ENCODE measurements around the gene GPR31.

Gene GPR31

GRCh38 chr6:167165858-167166471 lies 8.2 kb upstream of the GPR31 start:
- DNase-seq, result no peak

GRCh38 chr6:167164261-167164660 lies 6.5 kb upstream of the GPR31 start:
- no peak for DNase-seq

DNA sequence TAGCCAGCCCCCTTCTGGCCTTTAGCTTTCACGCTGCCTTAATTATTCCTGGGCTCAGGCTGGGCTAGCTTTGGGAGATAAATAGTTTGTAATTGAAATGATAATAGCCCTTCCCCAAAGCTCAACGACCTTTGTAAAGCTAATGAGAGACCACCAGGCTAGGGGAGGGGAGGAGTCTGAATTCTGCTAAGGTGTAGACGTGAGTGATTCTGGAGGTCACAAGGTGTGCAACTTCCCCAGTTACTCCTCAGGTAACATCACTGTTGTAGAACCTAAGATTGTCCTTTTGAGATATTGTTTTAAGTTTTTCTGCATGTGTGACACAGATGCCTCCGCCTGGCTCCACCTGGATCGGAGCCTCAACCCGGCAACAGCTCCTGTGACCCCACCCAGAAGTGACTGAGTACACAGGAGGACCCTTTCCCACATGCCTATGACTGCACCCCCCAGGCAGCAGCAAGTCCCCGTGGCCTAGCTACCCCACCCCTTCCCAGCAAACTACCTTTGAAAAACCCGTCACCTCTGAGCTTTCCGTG lies 5.8 kb upstream of the GPR31 start:
- no peak for DNase-seq

DNA sequence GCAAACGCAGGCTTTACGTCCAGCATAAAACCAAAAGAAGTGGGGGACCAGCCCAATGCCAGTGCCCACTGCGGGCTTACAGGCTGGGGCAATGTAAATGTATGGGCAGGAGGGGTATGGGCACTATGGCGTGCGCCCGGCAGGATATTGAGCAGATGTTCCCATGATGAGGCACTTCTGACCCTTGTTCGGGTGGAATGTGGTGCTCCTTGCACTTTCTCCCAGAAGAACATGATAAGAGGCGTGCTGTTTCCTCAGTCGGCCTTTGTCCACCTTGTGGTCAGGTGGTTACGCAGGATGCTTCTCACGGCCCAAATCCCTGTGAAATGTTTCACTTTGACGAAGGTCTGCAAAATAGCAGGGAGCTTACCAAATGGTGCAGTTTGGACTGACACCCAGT lies 4.8 kb upstream of the GPR31 start:
- no peak for DNase-seq

GRCh38 chr6:167161851-167162467 lies 4.2 kb upstream of the GPR31 start:
- DNase-seq, result no peak

- no peak for DNase-seq
Observed at GRCh38 chr6:167157414-167157813, 366 bp downstream of the GPR31 start.

DNA sequence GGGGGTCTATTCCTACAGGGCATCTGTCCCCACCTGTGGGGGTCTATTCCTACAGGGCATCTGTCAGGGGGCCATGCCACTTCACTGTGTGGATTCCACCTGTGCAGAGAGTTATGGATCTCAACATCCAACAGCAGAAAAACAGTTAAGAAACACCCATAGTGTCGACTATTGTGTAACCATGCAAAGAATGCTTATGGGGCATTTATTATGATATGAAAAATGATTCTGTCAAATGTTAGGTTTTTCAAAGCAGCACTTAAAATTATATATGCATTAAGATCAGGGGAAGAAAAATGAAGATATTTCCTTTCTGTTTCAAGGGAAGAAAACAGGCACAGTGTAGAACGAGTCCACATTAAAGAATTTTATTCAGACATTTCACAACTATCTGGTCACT lies 2.9 kb downstream of the GPR31 start:
- no peak for DNase-seq

DNA sequence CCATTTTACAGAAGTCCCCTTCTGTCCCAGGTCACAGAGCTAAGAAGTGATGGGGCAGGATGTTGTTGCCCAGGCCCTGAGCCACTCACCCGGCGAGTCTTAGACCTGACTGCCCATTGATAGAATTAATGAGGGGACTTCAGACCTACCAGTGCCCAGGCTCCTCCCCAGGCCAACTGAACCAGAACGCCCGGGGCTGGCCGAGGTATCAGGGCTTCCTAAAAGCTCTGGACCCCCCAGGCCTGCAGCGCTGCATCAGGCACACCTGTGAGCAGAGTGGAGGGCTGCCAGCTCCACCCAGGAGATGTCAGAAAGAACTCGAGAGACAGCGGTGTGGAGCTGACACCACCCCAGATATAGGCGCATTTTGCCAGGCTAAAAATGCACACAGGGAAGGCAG lies 3.5 kb downstream of the GPR31 start:
- DNase-seq, result no peak

DNA sequence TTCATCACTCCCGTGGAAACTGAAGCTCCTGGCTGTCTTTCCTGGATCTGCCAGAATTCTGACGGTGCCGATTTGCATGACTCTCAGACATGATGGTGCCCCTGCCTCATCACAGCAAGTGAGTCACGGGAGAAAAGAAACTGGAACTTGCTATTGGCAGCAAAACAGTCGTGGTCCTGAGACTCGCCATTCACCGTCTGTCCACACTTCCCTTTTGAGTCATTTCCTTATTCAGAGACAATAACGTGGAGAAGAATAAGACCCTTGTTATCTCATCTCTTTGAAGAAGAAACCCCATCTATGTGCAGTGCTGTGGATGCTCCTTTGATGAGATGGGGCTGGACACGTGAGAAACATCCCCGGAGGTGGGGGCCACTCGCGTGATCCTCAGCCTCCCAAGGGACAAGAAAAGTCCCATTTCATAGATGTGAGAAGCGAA lies 4.2 kb downstream of the GPR31 start:
- DNase-seq, result no peak

DNA sequence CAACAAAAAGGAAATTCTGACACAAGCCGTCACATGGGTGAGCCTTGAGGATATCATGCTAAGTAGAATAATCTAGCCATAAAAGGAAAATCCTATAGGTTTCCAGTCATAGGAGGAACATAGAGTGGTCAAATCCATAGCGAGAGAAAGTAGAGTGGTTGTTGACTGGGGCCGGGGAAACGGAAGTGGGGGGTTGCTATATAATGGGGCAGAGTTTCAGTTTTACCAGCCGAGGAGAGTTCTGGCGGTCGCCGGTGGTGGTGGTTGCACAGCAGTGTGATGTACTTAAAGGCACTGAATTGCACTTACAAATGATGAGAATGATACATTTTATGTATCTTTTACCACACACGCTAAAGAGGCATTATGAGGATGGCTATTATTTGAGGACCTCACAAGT lies 4.9 kb downstream of the GPR31 start:
- DNase-seq, result no peak

DNA sequence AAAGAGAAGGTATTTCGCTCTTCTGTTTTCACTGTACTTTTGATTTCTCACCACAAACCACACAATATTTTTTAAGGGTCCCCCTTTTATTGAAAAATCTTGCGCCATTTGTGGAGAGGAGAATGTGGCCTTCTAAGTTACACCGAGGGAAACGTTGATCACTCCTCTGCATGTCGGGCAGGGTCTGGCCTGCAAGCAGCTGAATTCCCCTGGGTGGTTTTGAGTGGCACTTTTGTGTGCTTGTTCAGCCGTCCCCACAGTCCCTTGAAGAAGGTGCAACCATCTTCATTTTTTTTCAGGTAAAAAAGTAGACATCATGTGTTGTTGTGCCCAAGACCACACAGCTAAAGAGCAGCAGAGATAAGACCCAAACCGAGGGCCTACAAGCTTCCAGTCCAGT lies 6.1 kb downstream of the GPR31 start:
- no peak for DNase-seq

- no peak for DNase-seq
Observed at GRCh38 chr6:167150941-167151549, 6.7 kb downstream of the GPR31 start.

GRCh38 chr6:167148997-167149396 lies 8.8 kb downstream of the GPR31 start:
- DNase-seq, result no peak

- DNase-seq, result no peak
Observed at GRCh38 chr6:167148021-167148420, 9.8 kb downstream of the GPR31 start.

DNA sequence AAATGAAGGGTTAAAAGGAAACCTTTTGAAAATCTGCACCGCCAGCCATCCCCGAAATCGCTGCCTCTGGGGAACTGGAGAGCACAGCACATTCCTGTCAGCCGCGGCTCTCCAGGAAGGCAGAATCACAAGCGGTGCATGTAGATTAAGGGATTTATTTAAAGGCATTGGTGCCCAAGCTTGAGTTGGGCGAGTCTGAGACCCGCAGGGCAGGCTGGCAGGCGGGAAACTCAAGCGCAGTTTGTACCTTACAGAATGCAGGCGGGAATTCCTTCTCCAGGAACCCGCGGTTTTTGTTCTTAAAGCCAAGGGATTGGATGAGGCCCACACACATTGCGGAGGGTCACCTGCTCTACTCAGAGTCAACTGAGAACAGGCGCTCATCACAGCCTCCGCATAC lies 10.8 kb downstream of the GPR31 start:
- no peak for DNase-seq

- no peak for DNase-seq
Observed at GRCh38 chr6:167146135-167146534, 11.6 kb downstream of the GPR31 start.

DNA sequence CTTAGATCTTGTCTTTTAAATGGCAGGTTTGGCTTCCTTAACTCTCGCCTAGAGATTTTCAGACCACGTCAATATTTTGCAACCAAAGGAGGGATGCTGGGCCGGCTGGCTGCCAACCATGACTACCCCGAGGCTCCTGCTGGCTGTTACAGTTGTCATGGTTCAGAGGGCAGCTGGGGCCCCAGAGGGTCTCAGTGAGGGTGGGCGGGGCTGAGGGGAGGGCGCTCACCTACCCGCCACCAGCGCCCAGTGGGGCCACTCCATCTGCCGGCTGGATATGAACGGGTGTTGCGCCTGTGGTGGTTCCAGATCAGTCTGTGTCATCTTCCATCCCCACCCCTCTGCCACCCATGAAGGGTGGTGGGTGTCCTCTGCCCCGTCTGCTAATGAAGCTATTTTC lies 12.3 kb downstream of the GPR31 start:
- no peak for DNase-seq

- DNase-seq, result no peak
Observed at GRCh38 chr6:167143041-167143440, 14.7 kb downstream of the GPR31 start.

- no peak for DNase-seq
Observed at GRCh38 chr6:167142433-167142761, 15.4 kb downstream of the GPR31 start.

- DNase-seq, result peak; percentile 81
Observed at GRCh38 chr6:167141667-167142432, 15.9 kb downstream of the GPR31 start.

DNA sequence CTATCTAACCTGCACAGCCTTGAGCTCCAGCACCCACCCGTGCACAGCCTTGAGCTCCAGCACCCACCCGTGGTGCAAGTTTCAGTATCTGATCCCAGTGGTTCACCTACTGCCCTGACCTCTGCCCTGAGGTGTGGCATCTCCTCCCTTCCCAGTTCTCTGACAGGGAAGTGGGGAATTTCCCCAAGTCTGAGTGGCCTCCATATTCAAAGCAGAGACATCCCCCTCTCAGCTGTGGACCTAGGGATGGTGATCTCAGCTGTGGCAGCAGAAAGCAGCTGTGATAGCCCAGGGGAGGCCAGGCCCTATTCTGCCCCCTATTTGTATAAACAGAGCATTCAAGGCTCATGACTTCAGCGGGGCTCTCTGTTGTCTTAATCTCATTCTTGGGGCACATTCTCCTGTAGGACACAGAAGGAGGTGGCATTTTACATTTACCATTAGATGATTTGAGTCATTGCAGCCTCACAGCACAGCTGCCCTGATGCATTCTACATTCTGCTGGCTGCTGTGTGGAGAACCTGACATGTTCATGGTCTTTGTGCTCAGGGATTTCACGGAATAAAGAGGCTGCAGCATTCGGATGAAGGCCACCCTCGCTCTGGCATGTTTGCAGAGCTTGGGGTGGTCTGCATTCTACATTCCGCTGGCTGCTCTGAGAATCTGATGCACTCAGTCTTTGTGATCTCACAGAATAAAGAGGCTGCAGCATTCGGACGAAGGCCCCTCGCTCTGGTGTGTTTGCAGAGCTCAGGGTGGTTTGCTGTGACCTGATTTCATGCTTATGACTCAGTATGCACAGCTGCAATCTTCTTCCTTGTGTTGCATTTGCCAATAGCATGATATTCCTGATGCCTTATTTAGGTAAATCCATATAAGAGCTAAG lies 16.9 kb downstream of the GPR31 start:
- peak; percentile 85 for DNase-seq

DNA sequence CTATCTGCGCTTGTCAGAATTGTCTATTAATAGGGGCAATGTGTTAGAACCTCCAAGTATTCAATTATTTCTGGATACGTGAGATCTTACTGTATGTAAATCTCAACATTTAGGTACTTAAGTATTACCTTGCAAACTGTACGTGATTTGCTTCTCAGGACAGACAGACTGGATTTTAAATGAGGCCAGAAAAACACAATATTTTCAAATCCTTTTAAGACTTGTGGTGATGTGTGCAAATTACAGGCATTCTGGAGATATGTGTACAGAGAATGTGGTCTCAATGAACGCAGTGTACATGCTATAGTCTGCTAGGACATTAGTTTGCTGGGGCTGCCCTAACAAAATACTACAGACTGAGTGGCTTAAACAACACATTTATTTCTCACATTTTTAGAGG lies 18.0 kb downstream of the GPR31 start:
- peak; percentile 7 for DNase-seq

- no peak for DNase-seq
Observed at GRCh38 chr6:167137881-167138280, 19.9 kb downstream of the GPR31 start.

Measured in DMS53 (cell line).